DND-41 (cell line): ENCODE results near the gene FAM210B.

Experiments used
- ATAC-seq: fragments of 200-7000 bp; cut with Tn5 transposase; 3 replicates; pipeline ENCODE4 v1.9.1; 2021; ENCODE audit warnings: low read depth; ENCODE audit not compliant: insufficient read depth
- DNase-seq: peaks from one replicate; pipeline ENCODE4 v3.0.0-alpha.2; 2020
- H2AFZ ChIP-seq: 2 replicates; pipeline ENCODE4 v1.6.0; 2012; ENCODE audit warnings: low read depth, low read length
- H3K27ac ChIP-seq: 2 replicates; pipeline ENCODE4 v1.5.1; 2012; ENCODE audit warnings: low read length, inconsistent platforms
- H3K27me3 ChIP-seq: fragments of 200-600 bp; sonication (generic); 2 replicates; pipeline ENCODE4 v1.6.0; 2012; ENCODE audit warnings: low read length, mild to moderate bottlenecking, inconsistent platforms; ENCODE audit not compliant: insufficient read depth, poor library complexity
- H3K36me3 ChIP-seq: 2 replicates; pipeline ENCODE4 v1.5.1; 2012; ENCODE audit warnings: low read length, inconsistent platforms; ENCODE audit not compliant: insufficient read depth
- H3K4me1 ChIP-seq: 2 replicates; pipeline ENCODE4 v1.5.1; 2012; ENCODE audit warnings: mild to moderate bottlenecking, low read length; ENCODE audit not compliant: insufficient read depth
- H3K4me2 ChIP-seq: 2 replicates; pipeline ENCODE4 v1.6.0; 2012; ENCODE audit warnings: mild to moderate bottlenecking, moderate library complexity, low read length, inconsistent platforms; ENCODE audit not compliant: insufficient read depth
- H3K4me3 ChIP-seq, 2 experiments: fragments of 200-600 bp in 1 of 2; shearing (Covaris generic) in 1 of 2; 2 replicates each; pipeline ENCODE4 v1.5.1; 2012 to 2016; ENCODE audit warnings: inconsistent platforms in 2 of 2, low read length in 2 of 2, mild to moderate bottlenecking in 2 of 2, low read depth in 1 of 2, moderate library complexity in 1 of 2
- H3K79me2 ChIP-seq: 2 replicates; pipeline ENCODE4 v1.6.0; 2012; ENCODE audit warnings: low read length, inconsistent platforms; ENCODE audit not compliant: insufficient read depth
- H3K9ac ChIP-seq: 2 replicates; pipeline ENCODE4 v1.6.0; 2012; ENCODE audit warnings: low read depth, mild to moderate bottlenecking, inconsistent platforms, low read length, moderate library complexity
- H3K9me3 ChIP-seq: 2 replicates; pipeline ENCODE4 v1.5.1; 2012; ENCODE audit warnings: low read length, moderate library complexity, mild to moderate bottlenecking, inconsistent platforms; ENCODE audit not compliant: insufficient read depth, severe bottlenecking
- H4K20me1 ChIP-seq: 2 replicates; pipeline ENCODE4 v1.6.0; 2012; ENCODE audit warnings: low read length; ENCODE audit not compliant: insufficient read depth
- EZH2 ChIP-seq: IDR thresholded peaks from 3 replicates; pipeline ENCODE4 v1.6.1; 2012; ENCODE audit warnings: borderline replicate concordance, low read depth, mild to moderate bottlenecking, moderate library complexity, low read length, inconsistent platforms; ENCODE audit not compliant: severe bottlenecking
- TF ChIP-seq, protein P1 (sequence below): IDR thresholded peaks from 2 replicates; pipeline ENCODE4 v1.5.1; 2012; ENCODE audit warnings: borderline replicate concordance, low read length, moderate library complexity, mild to moderate bottlenecking; ENCODE audit not compliant: poor library complexity, severe bottlenecking; ENCODE audit errors: extremely low read depth

The FAM210B gene

GRCh38 chr20:56360908-56361205 lies 2.1 kb downstream of the FAM210B start:
- Histone ChIP-seq H3K9me3 (no peaks in the 10 kb centered on the region), H3K4me3 (no peak overlapping the region), H4K20me1 (no peaks in the 10 kb centered on the region; the same call in 1 of the 2 replicates), H3K27me3 (no peaks in the 10 kb centered on the region), H3K9ac (no peak overlapping the region), H3K27ac (no peak overlapping the region), H3K4me2 (no peak overlapping the region), H3K36me3 (0 out of 2 replicates have a peak, but pooled peaks cover under 1% of the 10 kb centered on the region), H2AFZ (no peak overlapping the region), H3K4me1 (peaks cover 22% of the 10 kb centered on the region), H3K79me2 (no peaks in the 10 kb centered on the region)
- ATAC-seq = no peak
- no peak for DNase-seq
- TF ChIP-seq, protein P1, sequence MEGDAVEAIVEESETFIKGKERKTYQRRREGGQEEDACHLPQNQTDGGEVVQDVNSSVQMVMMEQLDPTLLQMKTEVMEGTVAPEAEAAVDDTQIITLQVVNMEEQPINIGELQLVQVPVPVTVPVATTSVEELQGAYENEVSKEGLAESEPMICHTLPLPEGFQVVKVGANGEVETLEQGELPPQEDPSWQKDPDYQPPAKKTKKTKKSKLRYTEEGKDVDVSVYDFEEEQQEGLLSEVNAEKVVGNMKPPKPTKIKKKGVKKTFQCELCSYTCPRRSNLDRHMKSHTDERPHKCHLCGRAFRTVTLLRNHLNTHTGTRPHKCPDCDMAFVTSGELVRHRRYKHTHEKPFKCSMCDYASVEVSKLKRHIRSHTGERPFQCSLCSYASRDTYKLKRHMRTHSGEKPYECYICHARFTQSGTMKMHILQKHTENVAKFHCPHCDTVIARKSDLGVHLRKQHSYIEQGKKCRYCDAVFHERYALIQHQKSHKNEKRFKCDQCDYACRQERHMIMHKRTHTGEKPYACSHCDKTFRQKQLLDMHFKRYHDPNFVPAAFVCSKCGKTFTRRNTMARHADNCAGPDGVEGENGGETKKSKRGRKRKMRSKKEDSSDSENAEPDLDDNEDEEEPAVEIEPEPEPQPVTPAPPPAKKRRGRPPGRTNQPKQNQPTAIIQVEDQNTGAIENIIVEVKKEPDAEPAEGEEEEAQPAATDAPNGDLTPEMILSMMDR = no peak
- TF ChIP-seq EZH2 = no peak

DNA sequence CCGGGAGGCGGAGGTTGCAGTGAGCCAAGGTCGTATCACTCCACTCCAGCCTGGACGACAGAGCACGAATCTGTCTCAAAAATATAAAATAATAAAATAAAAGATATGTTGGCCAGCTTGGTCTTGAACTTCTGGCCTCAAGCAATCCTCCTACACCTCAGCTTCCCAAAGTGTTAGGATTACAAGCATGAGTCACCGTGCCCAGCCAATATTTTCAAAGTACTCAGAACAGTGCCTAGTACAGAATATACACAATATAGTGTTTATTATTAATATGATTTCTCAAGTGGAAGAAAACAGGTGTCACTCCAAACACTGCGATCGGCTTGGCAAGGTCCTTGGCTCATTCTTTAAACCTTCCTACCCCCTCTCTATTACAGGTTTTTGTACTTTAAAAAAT lies 3.1 kb downstream of the FAM210B start:
- no peak for ATAC-seq

DNA sequence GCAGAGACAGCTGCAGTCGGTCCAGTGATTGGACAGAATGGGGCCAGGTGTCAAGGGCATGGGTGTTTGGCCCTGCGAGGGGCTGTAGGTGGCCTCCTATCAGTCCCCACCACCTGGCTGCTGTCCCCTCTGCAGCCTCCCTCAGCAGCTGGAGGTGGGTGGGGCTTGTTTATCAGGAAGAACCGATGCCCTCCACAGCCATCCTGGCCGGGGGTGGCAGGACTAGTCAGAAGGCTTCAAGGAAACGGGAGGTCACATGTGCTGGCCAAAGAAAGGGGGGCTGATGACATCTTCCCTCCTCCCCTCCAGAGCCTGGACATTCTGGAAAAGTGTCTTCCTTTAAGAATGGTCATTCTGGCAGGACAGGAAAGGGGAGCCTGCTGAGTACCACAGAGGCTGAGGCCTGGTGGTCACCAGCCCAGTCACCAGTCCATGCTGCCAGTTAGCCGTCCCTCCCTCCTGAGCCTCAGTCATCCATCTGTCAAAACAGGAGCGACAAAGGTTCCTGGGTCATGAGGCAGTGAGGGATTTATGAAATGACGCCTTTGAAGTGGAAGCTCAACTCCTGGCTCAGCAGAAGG lies 4.1 kb downstream of the FAM210B start:
- Histone ChIP-seq H3K4me2 (no peak overlapping the region), H2AFZ (no peak overlapping the region), H3K36me3 (0 out of 2 replicates have a peak, but pooled peaks cover 2% of the 10 kb centered on the region), H3K27me3 (no peaks in the 10 kb centered on the region), H3K9ac (no peak overlapping the region), H3K27ac (no peak overlapping the region), H3K9me3 (no peaks in the 10 kb centered on the region), H3K79me2 (no peaks in the 10 kb centered on the region), H4K20me1 (no peaks in the 10 kb centered on the region; the same call in 1 of the 2 replicates), H3K4me3 (no peak overlapping the region), H3K4me1 (peaks cover 21% of the 10 kb centered on the region)
- no peak for ATAC-seq
- no peak for DNase-seq
- no peak for TF ChIP-seq EZH2
- TF ChIP-seq, protein P1 = no peak

More for the DNA sequence above, 3.1 kb downstream of the FAM210B start:
- Histone ChIP-seq H3K27ac (no peak overlapping the region), H4K20me1 (no peaks in the 10 kb centered on the region; the same call in 1 of the 2 replicates), H3K4me3 (no peak overlapping the region), H3K9ac (no peak overlapping the region), H3K27me3 (no peaks in the 10 kb centered on the region), H3K9me3 (no peaks in the 10 kb centered on the region), H3K4me2 (no peak overlapping the region), H3K79me2 (no peaks in the 10 kb centered on the region), H2AFZ (no peak overlapping the region), H3K36me3 (0 out of 2 replicates have a peak, but pooled peaks cover 2% of the 10 kb centered on the region), H3K4me1 (peaks cover 22% of the 10 kb centered on the region)
- no peak for TF ChIP-seq EZH2
- TF ChIP-seq, protein P1 = no peak
- DNase-seq = no peak

DNA sequence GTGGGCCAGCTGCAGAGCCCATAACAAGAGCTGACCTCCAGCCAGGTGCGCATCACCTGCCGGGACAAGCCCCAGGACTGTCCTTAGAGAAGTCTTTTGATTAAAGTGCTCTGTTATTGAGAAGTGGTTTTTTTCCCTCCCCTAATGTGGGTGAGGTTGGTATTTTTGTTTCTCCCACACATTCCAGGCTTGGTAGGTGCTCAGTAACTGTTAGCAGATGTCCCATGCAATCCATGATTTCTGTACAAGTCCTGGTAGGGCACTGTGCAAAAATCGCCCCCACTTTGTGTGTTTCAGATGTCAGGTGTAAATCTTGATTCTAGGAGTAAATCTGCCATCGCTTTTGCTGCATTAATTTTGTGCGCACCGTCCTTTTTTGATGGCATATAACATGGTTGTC lies 4.7 kb downstream of the FAM210B start:
- no peak overlapping the region for H3K4me2 ChIP-seq
- H4K20me1 ChIP-seq = no peaks in the 10 kb centered on the region; the same call in 1 of the 2 replicates
- ATAC-seq = no peak
- H3K4me1 ChIP-seq = peaks cover 16% of the 10 kb centered on the region
- H3K79me2 ChIP-seq = no peaks in the 10 kb centered on the region
- H3K27me3 ChIP-seq = no peaks in the 10 kb centered on the region
- TF ChIP-seq EZH2 = no peak
- TF ChIP-seq, protein P1 = no peak
- H3K4me3 ChIP-seq = no peak overlapping the region
- no peak for DNase-seq
- H3K36me3 ChIP-seq = peaks cover 6% of the 10 kb centered on the region; the same call in 1 of the 2 replicates
- H3K9me3 ChIP-seq = no peaks in the 10 kb centered on the region
- H2AFZ ChIP-seq = no peak overlapping the region
- no peak overlapping the region for H3K27ac ChIP-seq
- no peak overlapping the region for H3K9ac ChIP-seq
